Colon (tissue), 2 donors: ENCODE results near the gene WNT7B.

Experiments used
- FAIRE-seq: peaks from 2 replicates; lab custom pipeline; 2012; peaks lifted over from hg19 to GRCh38; lab: Jason Lieb, UNC
- donor health status: control.
- donor health status: control.

WNT7B gene

DNA sequence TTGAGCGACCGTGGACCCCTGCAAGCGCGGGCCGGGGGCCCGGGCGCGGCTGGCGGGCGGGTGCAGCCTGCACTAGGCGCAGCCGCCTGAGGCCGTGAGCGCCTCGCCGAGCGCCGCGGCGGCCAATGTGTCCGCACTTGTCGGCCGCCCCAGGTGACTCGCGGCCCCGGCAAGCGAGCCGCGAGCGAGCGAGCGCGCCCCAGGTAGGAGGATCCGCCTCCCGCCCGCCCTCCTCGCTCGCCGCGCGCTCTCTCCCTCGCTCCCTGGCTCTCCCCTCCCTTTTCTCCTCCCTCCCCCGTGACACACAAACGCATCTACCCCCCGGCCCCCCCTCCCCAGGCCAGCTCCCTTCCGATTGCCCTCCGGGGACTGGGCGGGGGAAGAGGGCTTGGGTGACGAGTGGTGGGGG, at the start of gene WNT7B:
Gene WNT7B, minus strand, starts transcription at position 160 of the 409 bp plus-strand sequence. CDS start 408 bp downstream, outside the sequence.
- no peak for FAIRE-seq

GRCh38 chr22:46025973-46026898, 49.3 kb upstream of the WNT7B start:
- FAIRE-seq: no peak

DNA sequence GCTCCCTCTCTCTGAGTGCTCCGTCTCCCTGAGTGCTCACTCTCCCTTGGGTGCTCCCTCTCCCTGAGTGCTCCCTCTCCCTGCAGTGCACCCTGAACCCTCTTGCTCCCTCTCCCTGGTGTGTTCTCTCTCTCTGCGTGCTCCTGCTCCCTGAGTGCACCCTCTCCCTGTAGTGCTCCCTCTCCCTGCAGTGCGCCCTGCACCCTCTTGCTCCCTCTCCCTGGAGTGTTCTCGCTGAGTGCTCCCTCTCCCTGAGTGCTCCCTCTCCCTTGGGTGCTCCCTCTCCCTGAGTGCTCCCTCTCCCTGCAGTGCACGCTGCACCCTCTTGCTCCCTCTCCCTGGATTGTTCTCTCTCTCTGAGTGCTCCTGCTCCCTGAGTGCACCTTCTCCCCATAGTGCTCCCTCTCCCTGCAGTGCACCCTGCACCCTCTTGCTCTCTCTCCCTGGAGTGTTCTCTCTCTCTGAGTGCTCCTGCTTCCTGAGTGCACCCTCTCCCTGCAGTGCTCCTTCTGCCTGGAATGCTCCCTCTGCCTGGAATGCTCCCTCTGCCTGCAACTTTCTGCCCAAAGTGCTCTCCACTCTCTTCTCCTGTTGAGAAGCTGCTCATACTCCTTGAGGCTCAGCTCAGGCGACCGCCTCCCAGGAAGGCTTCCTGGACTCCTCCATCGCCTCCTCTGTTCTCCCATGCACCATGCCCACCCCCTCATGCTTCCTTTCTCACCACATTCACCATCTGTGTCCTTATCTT, 48.4 kb upstream of the WNT7B start:
- no peak for FAIRE-seq

- FAIRE-seq: no peak
Observed at GRCh38 chr22:46024136-46024840, 47.3 kb upstream of the WNT7B start.

- no peak for FAIRE-seq
Observed at GRCh38 chr22:46023558-46023981, 46.6 kb upstream of the WNT7B start.

GRCh38 chr22:46022881-46023512, 46.0 kb upstream of the WNT7B start:
- FAIRE-seq: no peak

GRCh38 chr22:46021577-46021976, 44.6 kb upstream of the WNT7B start:
- FAIRE-seq: no peak

GRCh38 chr22:46019351-46019750, 42.4 kb upstream of the WNT7B start:
- FAIRE-seq: no peak

DNA sequence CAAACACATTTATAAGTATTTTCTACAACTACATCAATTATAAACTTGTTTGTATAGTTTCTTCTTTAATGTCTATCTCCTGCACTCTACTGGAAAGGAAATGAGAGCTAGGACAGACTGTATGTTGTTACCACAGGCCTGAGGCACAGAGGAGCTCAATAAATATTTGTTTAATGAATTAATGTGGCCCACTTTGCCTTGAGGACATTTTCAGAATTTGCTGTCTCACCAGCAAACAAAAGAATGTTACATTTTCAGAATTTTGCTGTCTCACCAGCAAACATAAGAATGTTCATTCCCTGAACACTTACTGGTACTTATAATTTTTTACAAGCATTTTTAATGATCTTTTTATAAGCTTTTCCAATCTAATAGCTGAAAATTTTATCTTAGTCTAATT, 41.9 kb upstream of the WNT7B start:
- FAIRE-seq: no peak

GRCh38 chr22:46017166-46017565, 40.2 kb upstream of the WNT7B start:
- FAIRE-seq: no peak

DNA sequence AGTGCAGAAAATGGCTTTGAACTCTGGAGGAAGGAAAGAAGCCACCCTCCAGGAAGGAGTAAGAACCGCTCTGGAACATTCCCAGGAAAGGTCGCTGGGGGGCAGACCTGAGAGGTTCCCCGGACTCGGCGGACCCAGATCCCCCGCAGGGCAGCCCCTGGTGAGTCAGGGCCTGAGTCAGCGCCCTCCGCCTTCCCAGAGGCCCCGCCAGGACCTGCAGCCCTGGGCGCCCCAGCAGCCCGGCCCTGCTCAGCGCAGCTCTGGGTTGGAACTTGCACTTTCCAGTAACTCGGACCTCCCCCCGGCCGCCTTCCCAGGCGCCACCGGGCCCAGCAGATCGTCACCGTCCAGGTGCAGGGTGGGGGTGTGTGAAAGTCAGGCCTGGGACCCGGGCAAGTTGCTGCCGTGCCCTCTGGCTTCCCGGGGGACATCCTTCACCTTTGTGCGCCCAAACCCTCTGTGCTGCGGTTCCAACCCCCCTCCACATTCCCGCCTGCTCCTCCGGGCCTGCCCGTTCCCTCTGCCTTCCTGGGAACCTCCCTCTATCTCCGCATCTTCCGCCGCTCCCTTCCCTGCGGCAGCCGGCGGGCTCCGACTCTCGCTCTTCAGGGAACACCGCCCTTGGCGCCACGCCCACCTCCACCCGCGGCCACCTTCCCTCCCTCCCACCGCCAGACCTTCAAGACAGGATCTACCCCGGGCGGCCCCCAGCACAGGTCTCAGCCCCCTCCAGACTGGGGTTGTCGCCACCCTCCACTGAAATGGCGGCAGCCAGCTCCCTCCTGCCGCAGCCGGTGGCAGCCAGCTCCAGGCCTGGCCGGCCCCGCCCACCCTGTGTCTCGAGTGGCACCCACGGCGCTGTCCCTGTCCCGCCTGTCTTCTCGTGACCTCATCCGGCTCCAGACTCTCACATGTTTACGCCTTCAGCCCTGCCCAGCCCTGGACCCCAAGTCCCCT, 36.8 kb upstream of the WNT7B start:
- no peak for FAIRE-seq

GRCh38 chr22:46012881-46013281, 35.9 kb upstream of the WNT7B start:
- FAIRE-seq: no peak

GRCh38 chr22:46012182-46012880, 35.4 kb upstream of the WNT7B start:
- no peak for FAIRE-seq

DNA sequence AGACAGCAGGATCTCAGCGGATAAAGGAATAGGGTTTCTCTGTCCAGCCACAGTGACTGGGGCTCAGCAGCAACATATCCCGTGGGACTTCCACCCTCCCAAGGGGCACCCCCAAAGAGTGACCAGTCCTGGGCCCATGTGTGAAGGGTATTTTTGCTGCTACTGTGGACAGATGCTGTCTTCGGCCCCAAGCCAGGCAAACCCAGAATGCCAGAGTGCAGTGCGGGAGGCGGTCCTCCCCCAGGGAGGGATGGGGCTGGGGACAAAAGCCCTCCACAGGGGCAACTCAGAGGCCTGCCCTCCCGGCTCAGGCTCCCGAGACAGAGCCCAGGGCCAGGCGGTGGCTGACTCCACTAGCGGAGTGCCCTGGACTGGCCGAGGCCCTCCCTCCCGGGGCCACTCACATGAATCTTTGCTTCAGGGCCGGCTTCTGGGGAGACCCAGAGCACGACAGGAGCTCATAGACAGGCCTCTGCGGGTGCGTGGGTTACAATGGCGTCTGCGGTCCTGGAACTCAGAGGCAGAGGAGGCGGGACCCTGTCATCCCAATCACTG, 34.7 kb upstream of the WNT7B start:
- no peak for FAIRE-seq

DNA sequence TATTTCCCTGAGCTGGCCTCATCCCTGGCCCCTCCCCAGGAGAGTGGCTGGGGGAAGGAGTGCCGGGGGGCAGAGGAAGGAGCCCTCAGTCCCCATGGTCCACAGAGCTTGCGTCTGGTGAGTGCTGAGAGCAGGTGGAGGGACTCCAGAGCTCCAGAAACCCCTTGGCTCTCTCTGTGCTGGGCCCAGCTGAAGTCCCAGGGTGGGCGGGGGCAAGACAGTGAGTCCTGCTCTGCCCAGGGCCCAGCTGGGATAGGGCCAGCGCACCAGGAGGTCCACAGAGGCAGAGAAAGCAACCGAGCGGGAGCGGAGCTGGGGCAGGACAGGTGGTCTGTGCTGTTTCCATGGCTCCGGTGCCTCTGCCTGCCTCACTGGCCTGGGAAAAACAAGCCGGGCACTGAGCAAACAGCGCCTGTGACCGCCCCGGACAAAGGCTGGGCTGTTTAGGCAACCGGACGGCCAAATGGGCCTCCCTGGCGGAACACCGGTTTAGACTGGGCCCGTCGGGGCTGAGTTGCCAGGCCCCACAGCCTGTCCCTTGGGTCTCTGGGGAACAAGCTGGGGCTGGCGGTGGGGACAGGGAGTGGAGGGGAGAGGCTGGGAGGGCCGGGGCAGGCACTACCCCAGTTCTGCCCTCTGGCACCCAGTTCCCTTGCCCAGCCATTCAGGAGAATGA, 34.1 kb upstream of the WNT7B start:
- FAIRE-seq: no peak

GRCh38 chr22:46010207-46010867, 33.4 kb upstream of the WNT7B start:
- no peak for FAIRE-seq

GRCh38 chr22:46009730-46010129, 32.8 kb upstream of the WNT7B start:
- FAIRE-seq: no peak

GRCh38 chr22:46008836-46009596, 32.1 kb upstream of the WNT7B start:
- FAIRE-seq: no peak
